Activated T-helper 1 cell treated with anti-CD3 and anti-CD28 coated beads, Interleukin-2, amount 50 U/mL, for 16 hours (primary cell): Measurements from ENCODE around the gene PSAT1.
A peak's percentile ranks its signal among the peaks of the same experiment; 100 is the strongest.

Experiments used
- DNase-seq, 2 donors: peaks; one replicate each; pipeline ENCODE4 v3.0.0-alpha.2; 2020; ENCODE audit warnings: low read depth in 1 of 2, low spot score in 1 of 2

The PSAT1 gene

DNA sequence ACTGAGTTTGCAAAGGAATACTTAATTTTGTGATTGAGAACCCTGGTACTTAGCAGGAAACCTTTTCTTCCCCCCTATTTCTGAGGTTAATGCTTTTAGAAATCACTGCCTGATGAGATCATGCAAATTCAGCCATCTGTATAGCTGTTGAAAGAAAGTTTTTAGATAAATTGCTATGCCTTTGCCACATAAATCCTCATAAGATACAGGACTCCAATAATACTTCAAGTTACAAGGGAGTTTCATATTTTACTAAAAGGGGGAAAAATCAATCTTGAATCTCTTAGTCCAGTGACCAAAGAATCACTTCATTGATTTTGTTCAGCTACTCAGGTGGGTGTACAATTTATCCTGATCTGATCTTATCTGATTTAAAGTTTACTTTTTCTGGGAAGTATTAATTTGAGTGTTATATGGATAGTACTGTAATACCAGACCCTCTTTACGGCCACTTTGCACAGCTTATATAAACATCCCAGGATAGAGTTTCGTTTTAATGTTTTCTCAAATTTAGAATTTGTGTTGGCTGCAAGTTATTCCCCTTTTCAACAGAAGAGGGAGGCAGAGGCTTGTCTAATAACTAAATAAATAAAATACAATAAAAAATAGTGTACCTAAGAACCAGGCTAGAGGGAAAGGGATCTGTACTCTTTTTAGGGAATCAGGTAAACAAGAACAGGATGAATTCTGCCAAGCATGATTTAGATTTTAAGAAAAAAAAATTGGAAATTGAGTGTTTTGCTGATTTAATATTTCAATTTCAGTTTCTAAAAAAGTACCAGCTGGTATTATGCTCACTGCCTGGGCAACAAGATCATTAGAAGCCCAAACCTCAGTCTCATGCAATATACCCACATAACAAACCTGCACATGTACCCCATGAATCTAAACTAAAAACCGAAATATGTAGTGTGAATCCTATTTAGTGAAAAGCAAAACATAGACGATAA is 69.1 kb downstream of the PSAT1 start:
- no peak for DNase-seq

GRCh38 chr9:78366827-78367226 is 69.9 kb downstream of the PSAT1 start:
- no peak for DNase-seq

GRCh38 chr9:78368236-78368635 is 71.3 kb downstream of the PSAT1 start:
- DNase-seq, result no peak

DNA sequence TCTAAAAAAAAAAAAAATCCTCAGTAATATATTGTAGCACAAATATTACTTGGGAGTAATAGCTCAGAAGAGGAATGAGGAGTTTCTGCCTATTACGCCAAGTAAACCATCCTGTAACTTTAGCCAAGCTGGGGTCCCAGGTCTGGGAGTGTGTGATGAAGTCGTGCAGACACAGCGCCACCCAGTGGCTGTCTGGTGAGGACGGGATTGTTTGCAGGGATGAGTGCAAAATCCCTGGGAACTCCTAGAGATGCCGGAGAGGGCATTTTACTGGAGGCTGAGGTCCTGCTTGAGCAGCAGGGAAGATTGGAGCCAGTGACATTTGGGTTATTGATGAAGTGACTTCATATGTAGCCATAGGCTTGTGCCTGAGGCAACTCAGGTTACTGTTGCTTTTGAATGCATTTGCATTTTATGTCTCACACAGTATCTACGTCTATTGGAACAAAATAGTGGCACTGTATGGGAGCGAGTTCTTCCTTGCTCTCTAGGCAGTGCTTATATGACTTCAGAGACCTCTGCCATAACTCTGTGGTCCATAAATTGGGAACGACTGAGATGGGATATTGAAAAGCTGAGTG is 72.8 kb downstream of the PSAT1 start:
- DNase-seq, result peak in 1 of 2 donors; percentile 8

- DNase-seq, result no peak
Measured at GRCh38 chr9:78370991-78371390, 74.1 kb downstream of the PSAT1 start.

GRCh38 chr9:78371981-78372380 is 75.1 kb downstream of the PSAT1 start:
- no peak for DNase-seq
